ENCODE results near the gene COG6. TPM values are rescaled to one million over a fixed set of nuclear protein-coding genes. Genes with fewer than 3 reads are reported as not detected.
A peak's percentile ranks its signal among the peaks of the same experiment; 100 is the strongest.

Gene COG6
- total RNA-seq, 3 donors from 2014 or later: 20.5 to 32.2 (median 21.6) TPM

GRCh38 chr13:39749528-39749927, 94.1 kb downstream of the COG6 start:
- no peaks in the 10 kb centered on the region for H3K4me1 ChIP-seq
- H3K4me3 ChIP-seq: no peak overlapping the region
- no peaks in the 10 kb centered on the region for H3K27me3 ChIP-seq
- H3K9me3 ChIP-seq: no peaks in the 10 kb centered on the region
- DNase-seq (ENCODE audit: low spot score in 2 of 2): no peak
- no peaks in the 10 kb centered on the region for H3K36me3 ChIP-seq
- no peak overlapping the region for H3K27ac ChIP-seq
- TF ChIP-seq POLR2A (IDR thresholded peaks at IDR 0.05): no peak
- no peak for TF ChIP-seq POLR2AphosphoS5 (IDR thresholded peaks at IDR 0.05)
- TF ChIP-seq CTCF (IDR thresholded peaks at IDR 0.05): no peak
- intact Hi-C loops (cut with DNase I; ENCODE audit: low total_unique reads): no loop called here

GRCh38 chr13:39751805-39752204, 96.3 kb downstream of the COG6 start:
- H3K9me3 ChIP-seq: no peaks in the 10 kb centered on the region
- H3K4me1 ChIP-seq: no peaks in the 10 kb centered on the region
- H3K36me3 ChIP-seq: no peaks in the 10 kb centered on the region
- H3K27me3 ChIP-seq: no peaks in the 10 kb centered on the region
- no peak overlapping the region for H3K27ac ChIP-seq
- no peak overlapping the region for H3K4me3 ChIP-seq
- no peak for TF ChIP-seq POLR2A (IDR thresholded peaks at IDR 0.05)
- no peak for TF ChIP-seq CTCF (IDR thresholded peaks at IDR 0.05)
- no peak for TF ChIP-seq POLR2AphosphoS5 (IDR thresholded peaks at IDR 0.05)
- no peak for DNase-seq (ENCODE audit: low spot score in 2 of 2)
- intact Hi-C loops (cut with DNase I; ENCODE audit: low total_unique reads): no loop called here

- no peak for DNase-seq (ENCODE audit: low spot score in 2 of 2)
- Histone ChIP-seq H3K27ac (no peak overlapping the region), H3K4me1 (no peaks in the 10 kb centered on the region), H3K9me3 (no peaks in the 10 kb centered on the region), H3K27me3 (no peaks in the 10 kb centered on the region), H3K4me3 (no peak overlapping the region), H3K36me3 (no peaks in the 10 kb centered on the region)
- TF ChIP-seq CTCF (IDR thresholded peaks at IDR 0.05): no peak
- no peak for TF ChIP-seq POLR2A (IDR thresholded peaks at IDR 0.05)
- no peak for TF ChIP-seq POLR2AphosphoS5 (IDR thresholded peaks at IDR 0.05)
- intact Hi-C loops (cut with DNase I; ENCODE audit: low total_unique reads): no loop called here
Measured at GRCh38 chr13:39760521-39760920, 105.1 kb downstream of the COG6 start.

GRCh38 chr13:39765801-39766463, 110.5 kb downstream of the COG6 start:
- Histone ChIP-seq H3K9me3 (no peaks in the 10 kb centered on the region), H3K27ac (peak overlapping the region; percentile 68 to 72), H3K27me3 (no peaks in the 10 kb centered on the region), H3K4me3 (no peak overlapping the region), H3K36me3 (no peaks in the 10 kb centered on the region), H3K4me1 (no peaks in the 10 kb centered on the region)
- peak in 1 of 3 donors; percentile 12 for TF ChIP-seq CTCF (IDR thresholded peaks at IDR 0.05)
- TF ChIP-seq POLR2AphosphoS5 (IDR thresholded peaks at IDR 0.05): peak in 1 of 3 donors; percentile 49
- no peak for TF ChIP-seq POLR2A (IDR thresholded peaks at IDR 0.05)
- peak in 1 of 2 donors; percentile 88 for DNase-seq (ENCODE audit: low spot score in 2 of 2)
- intact Hi-C loops (cut with DNase I; ENCODE audit: low total_unique reads): no loop called here

- no peak for TF ChIP-seq CTCF (IDR thresholded peaks at IDR 0.05)
- no peak for TF ChIP-seq POLR2A (IDR thresholded peaks at IDR 0.05)
- no peak for TF ChIP-seq POLR2AphosphoS5 (IDR thresholded peaks at IDR 0.05)
- Histone ChIP-seq H3K4me1 (no peaks in the 10 kb centered on the region), H3K4me3 (no peak overlapping the region), H3K27ac (peak overlapping the region; percentile 68 to 72), H3K36me3 (no peaks in the 10 kb centered on the region), H3K27me3 (no peaks in the 10 kb centered on the region), H3K9me3 (no peaks in the 10 kb centered on the region)
- DNase-seq (ENCODE audit: low spot score in 2 of 2): no peak
- intact Hi-C loops (cut with DNase I; ENCODE audit: low total_unique reads): no loop called here
Measured at GRCh38 chr13:39766464-39767158, 111.1 kb downstream of the COG6 start.

Data from breast epithelium (tissue), 4 donors.